ENCODE results near the gene DDX1.

DNA sequence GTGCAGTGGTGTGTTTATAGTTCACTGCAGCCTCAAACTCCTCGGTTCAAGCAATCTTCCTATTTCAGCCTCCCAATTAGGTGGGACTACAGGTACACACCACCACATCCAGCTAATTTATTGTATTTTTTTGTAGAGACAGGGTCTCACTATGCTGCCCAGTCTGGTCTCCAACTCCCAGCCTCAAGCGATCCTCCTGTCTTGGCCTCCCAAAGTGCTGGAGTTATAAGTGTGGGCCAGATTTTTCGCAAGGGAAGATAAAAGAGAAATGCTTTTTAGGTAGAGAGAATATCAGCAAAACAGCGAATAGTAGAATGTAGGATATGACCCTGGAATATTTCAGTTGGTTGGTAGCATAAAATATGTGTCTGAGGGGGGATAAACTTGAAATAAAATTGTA is 4.3 kb downstream of the DDX1 start:
- TF ChIP-seq, protein P1, sequence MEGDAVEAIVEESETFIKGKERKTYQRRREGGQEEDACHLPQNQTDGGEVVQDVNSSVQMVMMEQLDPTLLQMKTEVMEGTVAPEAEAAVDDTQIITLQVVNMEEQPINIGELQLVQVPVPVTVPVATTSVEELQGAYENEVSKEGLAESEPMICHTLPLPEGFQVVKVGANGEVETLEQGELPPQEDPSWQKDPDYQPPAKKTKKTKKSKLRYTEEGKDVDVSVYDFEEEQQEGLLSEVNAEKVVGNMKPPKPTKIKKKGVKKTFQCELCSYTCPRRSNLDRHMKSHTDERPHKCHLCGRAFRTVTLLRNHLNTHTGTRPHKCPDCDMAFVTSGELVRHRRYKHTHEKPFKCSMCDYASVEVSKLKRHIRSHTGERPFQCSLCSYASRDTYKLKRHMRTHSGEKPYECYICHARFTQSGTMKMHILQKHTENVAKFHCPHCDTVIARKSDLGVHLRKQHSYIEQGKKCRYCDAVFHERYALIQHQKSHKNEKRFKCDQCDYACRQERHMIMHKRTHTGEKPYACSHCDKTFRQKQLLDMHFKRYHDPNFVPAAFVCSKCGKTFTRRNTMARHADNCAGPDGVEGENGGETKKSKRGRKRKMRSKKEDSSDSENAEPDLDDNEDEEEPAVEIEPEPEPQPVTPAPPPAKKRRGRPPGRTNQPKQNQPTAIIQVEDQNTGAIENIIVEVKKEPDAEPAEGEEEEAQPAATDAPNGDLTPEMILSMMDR (IDR thresholded peaks at IDR 0.05; ENCODE audit: insufficient read depth, low read length) = no peak
- no peak for TF ChIP-seq POLR2AphosphoS5 (IDR thresholded peaks at IDR 0.05; ENCODE audit: low read depth)
- TF ChIP-seq SPI1 (IDR thresholded peaks at IDR 0.05; ENCODE audit: borderline replicate concordance, low read depth) = no peak

Measured in HL-60 (cell line).